A549 (cell line): ENCODE measurements around the gene RAPGEF6.

Experiments
- ESRRA ChIP-seq: fragments of 150-350 bp; IDR thresholded peaks from 2 replicates; pipeline ENCODE4 v1.6.1; 2014; ENCODE audit warnings: mild to moderate bottlenecking, low read length, borderline replicate concordance
- KDM5A ChIP-seq: fragments of 200-600 bp; sonication (generic); IDR thresholded peaks from 2 replicates; pipeline ENCODE4 v1.6.1; 2016; ENCODE audit warnings: antibody characterized with exemption, mild to moderate bottlenecking
- POLR2A ChIP-seq: IDR thresholded peaks from 2 replicates; pipeline ENCODE4 v1.6.1; 2012; ENCODE audit warnings: mild to moderate bottlenecking, low read length
- POLR2AphosphoS2 ChIP-seq: conservative IDR thresholded peaks from 2 replicates; pipeline ENCODE4 v1.6.1; 2012; ENCODE audit warnings: low read length, improper control_type of control experiment, inconsistent platforms
- RAD21 ChIP-seq, 2 experiments: fragments of >200 bp in 1 of 2; sonication (Bioruptor Twin) in 1 of 2; formaldehyde crosslinking in 1 of 2; IDR thresholded peaks in 1 of 2; conservative IDR thresholded peaks in 1 of 2; 2 replicates in 1 of 2; 3 replicates in 1 of 2; pipeline ENCODE4 v1.6.1; 2012 to 2018; ENCODE audit warnings: inconsistent platforms in 1 of 2
- RFX5 ChIP-seq: fragments of 450-650 bp; IDR thresholded peaks from 2 replicates; pipeline ENCODE4 v1.7.1; 2014; ENCODE audit warnings: antibody characterized with exemption, mild to moderate bottlenecking, moderate library complexity
- RNF2 ChIP-seq: fragments of 200-600 bp; sonication (generic); IDR thresholded peaks from 2 replicates; pipeline ENCODE4 v1.6.1; 2016; ENCODE audit warnings: low read depth, mild to moderate bottlenecking, antibody characterized with exemption, moderate library complexity, borderline replicate concordance
- SMC3 ChIP-seq: fragments of >200 bp; sonication (Bioruptor Twin); formaldehyde crosslinking; IDR thresholded peaks from 3 replicates; pipeline ENCODE4 v1.6.1; 2018; ENCODE audit warnings: inconsistent platforms
- SREBF2 ChIP-seq: fragments of 450-650 bp; IDR thresholded peaks from 2 replicates; pipeline ENCODE4 v1.6.1; 2014; ENCODE audit warnings: mild to moderate bottlenecking, moderate library complexity
- TF ChIP-seq, protein P1 (sequence below): fragments of >200 bp; sonication (Bioruptor Twin); formaldehyde crosslinking; IDR thresholded peaks from 3 replicates; pipeline ENCODE4 v1.5.1; 2016
- TF ChIP-seq, protein P2 (sequence below): fragments of 250-450 bp; sonication (Bioruptor Pico); IDR thresholded peaks from 2 replicates; pipeline ENCODE4 v1.5.0; 2021; ENCODE audit warnings: mild to moderate bottlenecking, moderate library complexity, borderline replicate concordance

DNA sequence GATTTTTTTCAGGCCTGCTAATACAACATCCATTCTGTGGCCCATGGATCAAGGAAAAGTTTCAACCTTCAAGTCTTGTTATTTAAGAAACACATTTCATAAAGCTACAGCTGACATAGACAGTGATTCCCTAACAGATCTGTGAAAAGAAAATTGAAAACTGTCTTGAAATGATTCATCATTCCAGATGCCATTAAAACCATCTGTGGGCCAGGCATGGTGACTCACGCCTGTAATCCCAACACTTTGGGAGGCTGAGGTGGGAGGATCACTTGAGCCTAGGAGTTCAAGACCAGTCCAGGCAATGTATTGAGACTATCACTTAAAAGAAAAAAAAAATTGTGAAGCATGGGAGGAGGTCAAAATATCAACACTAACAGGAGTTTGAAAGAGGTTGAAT is 6.0 kb downstream of the RAPGEF6 start:
- TF ChIP-seq SREBF2 (no peak), KDM5A (no peak), ESRRA (no peak), POLR2A (no peak), POLR2AphosphoS2 (no peak), SMC3 (no peak), RAD21 (conservative IDR thresholded peaks at IDR 0.05 in 1 of 2, IDR thresholded peaks at IDR 0.05 in 1 of 2) (no peak), RFX5 (no peak), RNF2 (no peak)
- TF ChIP-seq, protein P1, sequence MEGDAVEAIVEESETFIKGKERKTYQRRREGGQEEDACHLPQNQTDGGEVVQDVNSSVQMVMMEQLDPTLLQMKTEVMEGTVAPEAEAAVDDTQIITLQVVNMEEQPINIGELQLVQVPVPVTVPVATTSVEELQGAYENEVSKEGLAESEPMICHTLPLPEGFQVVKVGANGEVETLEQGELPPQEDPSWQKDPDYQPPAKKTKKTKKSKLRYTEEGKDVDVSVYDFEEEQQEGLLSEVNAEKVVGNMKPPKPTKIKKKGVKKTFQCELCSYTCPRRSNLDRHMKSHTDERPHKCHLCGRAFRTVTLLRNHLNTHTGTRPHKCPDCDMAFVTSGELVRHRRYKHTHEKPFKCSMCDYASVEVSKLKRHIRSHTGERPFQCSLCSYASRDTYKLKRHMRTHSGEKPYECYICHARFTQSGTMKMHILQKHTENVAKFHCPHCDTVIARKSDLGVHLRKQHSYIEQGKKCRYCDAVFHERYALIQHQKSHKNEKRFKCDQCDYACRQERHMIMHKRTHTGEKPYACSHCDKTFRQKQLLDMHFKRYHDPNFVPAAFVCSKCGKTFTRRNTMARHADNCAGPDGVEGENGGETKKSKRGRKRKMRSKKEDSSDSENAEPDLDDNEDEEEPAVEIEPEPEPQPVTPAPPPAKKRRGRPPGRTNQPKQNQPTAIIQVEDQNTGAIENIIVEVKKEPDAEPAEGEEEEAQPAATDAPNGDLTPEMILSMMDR = no peak
- TF ChIP-seq, protein P2, sequence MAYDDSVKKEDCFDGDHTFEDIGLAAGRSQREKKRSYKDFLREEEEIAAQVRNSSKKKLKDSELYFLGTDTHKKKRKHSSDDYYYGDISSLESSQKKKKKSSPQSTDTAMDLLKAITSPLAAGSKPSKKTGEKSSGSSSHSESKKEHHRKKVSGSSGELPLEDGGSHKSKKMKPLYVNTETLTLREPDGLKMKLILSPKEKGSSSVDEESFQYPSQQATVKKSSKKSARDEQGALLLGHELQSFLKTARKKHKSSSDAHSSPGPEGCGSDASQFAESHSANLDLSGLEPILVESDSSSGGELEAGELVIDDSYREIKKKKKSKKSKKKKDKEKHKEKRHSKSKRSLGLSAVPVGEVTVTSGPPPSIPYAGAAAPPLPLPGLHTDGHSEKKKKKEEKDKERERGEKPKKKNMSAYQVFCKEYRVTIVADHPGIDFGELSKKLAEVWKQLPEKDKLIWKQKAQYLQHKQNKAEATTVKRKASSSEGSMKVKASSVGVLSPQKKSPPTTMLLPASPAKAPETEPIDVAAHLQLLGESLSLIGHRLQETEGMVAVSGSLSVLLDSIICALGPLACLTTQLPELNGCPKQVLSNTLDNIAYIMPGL = no peak
